DMS79 treated with DMSO at 0.1 percent for 48 hours (cell line): ENCODE measurements around the gene CST3.
"Not testable (repeated sequence)": the region's sequence is repeated elsewhere in the genome, so short reads cannot be mapped to it uniquely, and the experiment has no call there.

ENCODE experiments used
- DNase-seq: peaks from one replicate; lab custom pipeline; 2025; lab: John Stamatoyannopoulos, UW

Gene CST3

GRCh38 chr20:23643659-23644058, 5.9 kb upstream of the CST3 start:
- no peak for DNase-seq

DNA sequence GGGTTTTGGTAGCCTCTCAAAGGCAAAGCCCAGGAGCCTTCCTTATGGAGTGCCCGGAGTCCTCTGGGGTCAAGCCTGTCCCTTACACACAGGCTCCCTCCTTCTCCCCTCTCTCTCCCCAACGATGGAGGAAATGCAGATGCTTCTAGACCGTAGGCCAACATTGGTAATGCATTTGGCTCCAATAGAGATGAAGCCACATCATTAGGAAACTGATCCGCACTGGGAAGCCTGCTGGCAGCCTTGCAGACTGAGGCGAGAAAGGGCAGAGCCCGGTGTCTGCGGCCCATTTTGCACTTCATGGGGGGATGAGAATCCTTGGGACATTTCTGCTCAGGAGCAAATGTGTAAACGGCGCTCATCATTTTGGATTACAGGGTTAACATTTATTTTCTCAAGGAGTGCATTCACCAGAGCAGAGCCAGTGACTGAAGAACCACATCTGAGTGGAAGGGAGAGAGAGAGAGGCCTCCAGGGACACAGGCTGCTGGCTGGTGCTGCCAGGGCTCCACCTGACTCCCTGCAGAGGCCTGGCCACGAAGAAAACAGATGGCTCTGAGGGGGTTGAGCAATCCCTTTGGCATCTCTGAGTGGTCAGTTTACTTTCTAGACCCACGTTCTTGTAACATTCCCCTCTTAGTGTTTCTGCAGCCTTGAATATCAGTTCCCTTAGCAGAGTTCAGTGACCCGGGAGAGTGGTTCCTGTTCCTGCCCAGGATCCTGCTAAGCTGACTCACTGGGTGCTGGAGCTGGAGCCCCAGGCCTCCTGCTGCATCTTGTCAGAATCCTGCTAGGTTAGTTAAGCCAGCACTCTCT, 4.4 kb upstream of the CST3 start:
- no peak for DNase-seq

- DNase-seq = no peak
Observed at GRCh38 chr20:23640671-23641667, 3.2 kb upstream of the CST3 start.

DNA sequence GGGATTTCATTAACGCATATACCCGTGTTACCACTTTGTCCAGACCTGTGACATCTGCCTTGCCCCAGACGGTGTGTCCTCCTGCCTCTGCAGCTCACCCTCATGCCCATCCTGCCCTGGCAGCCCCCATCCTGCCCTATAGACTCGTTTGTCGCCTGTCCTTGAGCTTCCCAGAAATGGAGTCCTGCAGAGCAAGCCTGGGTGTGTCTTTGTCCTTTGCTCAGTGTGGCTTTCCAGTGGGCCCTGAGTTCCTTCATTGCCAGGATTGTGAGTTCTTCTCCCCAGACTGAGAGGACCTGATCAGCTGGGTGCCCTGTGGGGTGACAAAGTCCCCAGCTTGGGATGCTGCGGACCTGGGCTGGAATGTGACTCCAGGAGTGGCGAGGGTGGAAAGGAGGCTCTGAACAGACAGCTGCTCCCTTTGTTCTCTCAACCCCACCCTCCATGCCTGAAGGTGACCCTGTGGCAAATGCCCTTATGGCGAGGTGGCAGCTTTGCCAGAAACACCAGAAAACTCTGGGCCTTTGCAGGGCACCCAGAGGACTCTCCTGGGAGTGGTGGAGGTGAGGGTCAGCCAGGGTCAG, 2.4 kb upstream of the CST3 start:
- no peak for DNase-seq

DNA sequence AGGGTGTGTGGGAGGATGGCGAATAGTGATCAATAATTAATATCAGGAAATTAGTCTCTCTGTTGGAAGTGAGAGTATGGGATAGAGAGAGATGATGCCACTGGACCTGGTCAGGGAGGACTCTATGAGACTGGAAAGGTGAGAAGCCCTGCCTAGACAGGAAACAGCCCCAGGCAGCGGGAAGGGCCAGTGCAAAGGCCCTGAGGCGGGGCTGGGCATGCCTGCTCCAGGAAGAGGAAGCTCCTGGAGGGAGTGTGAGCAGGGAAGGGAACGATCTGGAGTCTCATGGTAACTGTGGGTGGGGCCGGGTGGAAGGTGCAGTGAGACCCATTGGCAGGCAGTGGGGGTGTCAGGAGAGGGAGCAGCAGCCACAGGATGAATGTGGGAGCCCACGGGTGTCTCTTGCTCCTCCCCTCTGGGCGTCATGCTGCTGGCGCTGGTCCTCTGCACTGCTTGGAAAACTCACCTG, 1.8 kb upstream of the CST3 start:
- no peak for DNase-seq

DNA sequence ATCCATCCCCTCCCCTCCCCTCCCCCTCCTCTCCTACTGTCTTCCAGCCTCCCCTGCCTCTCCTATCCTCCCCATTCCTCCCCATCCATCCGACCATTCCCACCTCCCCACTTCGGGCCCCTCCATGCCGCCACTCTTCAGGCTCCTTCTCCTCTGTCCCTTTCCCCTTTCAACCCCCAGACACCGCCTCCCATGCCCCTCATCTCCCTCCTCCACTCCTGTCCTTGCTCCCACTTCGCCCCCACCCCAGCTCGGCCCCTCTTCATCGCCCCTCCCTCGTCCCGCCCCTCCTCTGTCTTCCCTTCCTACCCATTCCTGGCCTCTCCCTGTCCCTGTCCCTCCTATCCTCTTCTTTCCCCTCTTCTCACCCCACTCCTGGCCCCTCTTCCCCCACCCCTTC, 554 bp upstream of the CST3 start:
- no peak for DNase-seq

- DNase-seq = no peak
Observed at GRCh38 chr20:23636908-23637281, 860 bp downstream of the CST3 start.

DNA sequence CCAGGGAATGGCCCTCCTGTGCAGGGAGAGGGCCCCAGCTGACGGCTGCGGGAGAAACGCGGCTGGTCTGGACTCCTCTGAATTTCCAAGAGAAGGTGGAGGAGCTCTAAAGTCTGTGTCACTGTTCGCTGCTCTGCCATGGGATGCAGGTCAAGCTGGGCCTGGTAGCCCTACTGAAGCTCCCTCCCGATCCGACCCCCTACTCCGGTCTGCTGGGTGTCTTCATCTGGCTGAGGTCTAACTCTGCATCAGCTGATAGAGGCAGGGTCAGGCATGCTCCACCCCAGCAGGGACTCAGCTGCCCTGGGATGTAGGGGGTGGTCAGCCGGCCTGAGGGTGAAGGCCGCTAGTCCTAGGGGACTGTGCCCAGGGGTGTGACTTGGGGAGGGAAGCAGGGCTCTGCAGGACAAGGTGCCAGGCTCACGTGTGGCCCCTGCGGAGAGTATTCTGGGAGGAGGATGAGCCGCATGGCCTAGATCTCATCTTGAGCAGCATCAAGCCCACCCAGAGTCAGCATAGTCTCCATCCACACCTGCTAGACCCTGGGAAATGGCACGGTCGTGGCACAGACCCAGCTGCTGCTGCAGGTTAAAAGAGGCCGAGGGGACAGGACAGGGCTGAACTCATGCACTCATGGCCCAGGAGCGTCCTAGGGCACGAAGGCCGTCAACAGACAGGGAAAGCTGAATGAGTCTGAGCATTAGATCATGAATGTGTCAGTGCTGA, 1.4 kb downstream of the CST3 start:
- no peak for DNase-seq

DNA sequence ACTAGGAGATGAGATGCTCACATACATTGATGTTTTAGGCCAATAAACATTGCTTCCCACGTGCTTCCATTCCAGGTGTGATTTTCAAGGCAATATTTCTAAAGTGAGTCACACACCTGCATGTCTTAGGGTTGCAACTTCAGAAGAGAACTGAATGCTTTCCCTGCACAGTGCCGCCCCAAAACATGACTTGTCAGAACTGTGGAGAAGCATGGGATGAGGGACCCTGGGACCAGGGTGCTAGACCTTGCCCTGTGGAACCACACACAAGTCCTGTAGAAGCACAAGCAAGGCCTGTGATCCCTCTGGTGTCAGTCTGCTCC, 2.0 kb downstream of the CST3 start:
- DNase-seq = not testable (repeated sequence)

DNA sequence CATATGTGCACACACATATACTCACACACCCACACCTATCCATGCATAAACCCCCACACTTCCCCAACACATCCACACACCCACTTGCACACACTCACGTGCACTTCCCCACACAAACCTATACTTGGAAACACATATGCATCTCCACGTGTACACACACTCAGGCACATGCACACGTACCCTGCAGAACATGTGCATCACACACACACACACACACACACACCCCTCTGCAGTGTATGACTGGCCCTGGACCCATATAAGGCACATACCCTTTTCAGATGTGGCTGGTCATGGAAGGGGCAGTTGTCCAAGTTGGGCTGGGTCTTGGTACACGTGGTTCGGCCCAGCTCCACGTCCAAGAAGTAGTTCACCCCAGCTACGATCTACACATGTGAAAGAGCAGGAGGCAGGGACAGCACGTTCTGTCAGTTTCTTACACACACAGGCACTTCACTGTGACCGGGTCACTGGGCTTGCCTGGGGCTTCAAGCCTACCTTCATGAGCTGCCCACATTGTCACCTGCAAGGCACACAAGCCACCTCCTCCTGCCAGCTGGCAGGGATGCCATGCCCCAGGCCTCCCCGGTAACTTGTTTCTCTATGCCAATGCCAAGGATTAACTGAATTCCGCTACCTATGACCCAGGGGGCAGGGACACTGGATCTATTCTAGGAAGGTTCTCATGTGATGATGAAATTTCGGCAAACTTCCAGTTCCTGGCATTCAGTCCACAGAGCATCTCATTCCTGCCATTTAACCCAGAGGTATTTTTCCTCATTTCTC, 2.6 kb downstream of the CST3 start:
- no peak for DNase-seq

DNA sequence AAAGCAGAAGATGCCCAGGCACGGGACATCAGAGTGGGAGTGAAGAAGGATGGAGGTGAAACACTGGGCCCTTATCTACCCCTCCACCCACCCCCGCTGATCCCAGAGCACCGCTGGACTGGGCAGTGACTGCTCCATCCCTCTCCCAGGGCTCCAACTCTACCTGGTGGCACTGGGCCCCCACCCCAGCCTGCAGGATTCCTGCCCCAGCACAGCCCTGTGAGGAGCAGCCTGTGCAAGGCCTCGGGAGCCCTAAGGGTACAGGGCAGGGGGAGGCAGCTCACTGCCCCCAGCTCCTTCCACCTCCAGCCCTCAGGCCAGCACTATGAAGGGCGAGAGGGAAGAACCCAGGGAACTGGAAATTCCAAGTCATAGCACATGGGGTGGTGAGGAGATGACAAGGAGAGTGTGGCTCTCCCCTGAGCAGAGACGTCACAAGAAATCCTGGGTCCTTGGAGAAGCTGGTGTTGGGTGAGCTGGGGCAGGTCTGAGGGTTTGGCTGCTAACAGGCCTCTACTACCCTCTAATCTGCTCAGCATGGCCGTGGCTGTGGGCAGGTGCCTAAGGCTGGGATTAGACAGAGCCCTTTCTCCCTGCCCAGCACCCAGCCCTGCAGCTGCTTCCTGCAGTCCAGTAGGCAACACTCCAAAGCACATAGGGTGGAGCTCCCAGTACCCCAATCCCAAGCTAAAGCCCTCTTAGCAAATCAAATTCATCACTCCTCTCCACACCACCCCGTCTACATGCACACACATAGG, 3.5 kb downstream of the CST3 start:
- DNase-seq = no peak

DNA sequence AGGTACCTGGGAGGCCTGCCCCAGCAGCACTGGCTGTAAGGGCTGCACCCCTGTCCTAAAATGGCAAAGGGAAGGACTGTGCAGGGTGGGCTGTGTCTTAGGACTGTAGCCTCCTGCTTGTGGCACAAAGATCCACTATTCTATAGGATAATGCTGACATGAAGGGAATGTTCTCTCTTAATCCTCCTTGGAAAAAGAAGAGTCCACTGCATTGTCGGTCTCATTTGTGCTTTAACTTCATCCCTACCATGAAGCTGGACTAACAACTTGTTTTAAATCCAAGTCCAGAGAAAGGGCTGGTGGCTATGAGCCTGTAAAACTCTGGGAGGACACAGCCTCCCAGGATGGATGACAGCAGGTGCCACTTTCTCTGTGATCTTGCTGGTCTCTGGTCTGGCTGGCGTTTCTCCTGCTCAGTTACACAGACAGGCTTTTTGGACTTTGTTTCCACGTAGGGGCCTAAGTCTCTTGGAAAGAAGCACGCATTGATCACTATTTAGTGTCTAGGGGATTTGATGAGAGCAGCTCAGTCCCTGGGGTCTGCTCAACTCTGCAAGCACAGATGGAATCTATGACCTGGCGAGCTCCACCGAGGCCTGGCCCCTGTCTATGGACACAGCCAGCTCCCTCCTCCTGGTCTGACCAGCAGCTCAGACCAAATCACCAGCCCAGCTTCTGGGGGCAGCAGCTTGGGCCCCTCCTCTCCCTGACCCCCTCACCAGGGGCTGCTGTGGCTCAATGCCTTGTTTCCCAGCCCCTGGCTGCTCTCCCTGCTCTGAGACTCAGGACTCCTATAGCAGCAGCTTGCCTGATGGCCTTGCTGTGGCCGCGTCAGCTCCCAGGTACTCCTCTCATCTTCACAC, 4.8 kb downstream of the CST3 start:
- DNase-seq = no peak

GRCh38 chr20:23631981-23632710, 5.6 kb downstream of the CST3 start:
- no peak for DNase-seq

DNA sequence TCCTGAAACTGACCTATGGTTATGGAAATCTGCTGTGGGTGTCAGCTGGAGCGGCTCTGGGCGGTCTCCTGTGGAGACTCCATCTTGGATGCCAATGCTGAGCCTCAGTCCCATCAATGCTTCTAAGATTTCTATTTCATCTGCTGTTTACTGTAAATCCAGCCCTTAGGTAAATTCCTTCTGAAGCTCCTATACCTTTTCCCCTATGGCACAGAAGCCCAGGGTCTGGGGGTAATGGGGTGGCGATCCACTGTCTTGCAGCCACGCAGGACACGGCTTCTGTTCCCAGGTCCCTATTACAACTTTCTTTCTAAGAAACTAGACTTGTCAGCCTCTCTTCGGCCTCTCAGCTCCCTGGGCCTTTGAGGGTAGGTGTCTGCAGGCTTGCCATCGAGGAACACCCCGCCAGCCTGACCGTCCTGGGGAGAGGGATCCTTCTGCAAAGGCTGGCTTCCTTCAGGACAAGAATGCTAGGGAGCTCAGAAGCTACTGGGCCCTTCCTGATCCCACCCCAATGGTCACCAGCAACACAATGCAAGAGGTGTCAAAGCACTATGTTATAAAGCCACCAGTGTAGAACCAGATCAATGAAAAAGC, 6.4 kb downstream of the CST3 start:
- no peak for DNase-seq

- DNase-seq = no peak
Observed at GRCh38 chr20:23630392-23630849, 7.3 kb downstream of the CST3 start.

- no peak for DNase-seq
Observed at GRCh38 chr20:23629542-23630391, 8.0 kb downstream of the CST3 start.

DNA sequence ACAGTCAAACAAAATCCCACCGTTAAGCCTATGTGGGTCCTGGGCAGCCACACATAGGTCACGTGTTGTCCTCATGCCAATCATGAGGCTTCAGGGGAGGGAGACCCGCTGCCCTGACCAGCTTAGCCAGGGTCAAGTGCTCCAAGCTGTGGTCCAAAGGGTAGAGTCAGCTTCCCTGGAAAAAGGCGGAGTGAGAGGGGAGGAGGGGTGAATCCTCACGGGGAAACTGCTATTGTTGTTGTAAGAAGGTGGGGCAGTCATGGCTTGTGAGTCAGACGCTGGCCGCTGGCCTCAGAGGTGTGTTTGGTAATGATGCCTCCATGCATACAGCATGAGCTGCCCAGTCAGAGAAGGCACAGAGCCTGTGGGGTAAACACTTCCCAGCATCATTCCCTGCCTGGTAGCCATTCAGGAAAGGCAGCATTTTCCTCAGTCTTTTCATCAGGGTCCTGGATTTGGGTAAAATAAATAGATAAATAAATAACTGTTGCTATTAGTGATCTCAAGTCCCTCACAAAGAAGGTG, 8.7 kb downstream of the CST3 start:
- no peak for DNase-seq
